Ovary (tissue), 3 donors: ENCODE results near the gene SPINT2.

Experiments used
- POLR2A ChIP-seq: fragments of 450-650 bp; IDR thresholded peaks from one replicate; pipeline ENCODE4 v1.6.1; 2017; ENCODE audit warnings: antibody characterized with exemption, mild to moderate bottlenecking, moderate library complexity
- TF ChIP-seq, protein P1 (sequence below), 3 donors: fragments of 450-650 bp in 2 of 3; fragments of 200-600 bp in 1 of 3; IDR thresholded peaks; one replicate each; pipeline versions ENCODE4 v1.5.1 to v1.8.0; 2016 to 2022; ENCODE audit warnings: antibody characterized with exemption in 3 of 3, mild to moderate bottlenecking in 1 of 3
- donor health status: DM: no; HTN: no; CAD: no.

DNA sequence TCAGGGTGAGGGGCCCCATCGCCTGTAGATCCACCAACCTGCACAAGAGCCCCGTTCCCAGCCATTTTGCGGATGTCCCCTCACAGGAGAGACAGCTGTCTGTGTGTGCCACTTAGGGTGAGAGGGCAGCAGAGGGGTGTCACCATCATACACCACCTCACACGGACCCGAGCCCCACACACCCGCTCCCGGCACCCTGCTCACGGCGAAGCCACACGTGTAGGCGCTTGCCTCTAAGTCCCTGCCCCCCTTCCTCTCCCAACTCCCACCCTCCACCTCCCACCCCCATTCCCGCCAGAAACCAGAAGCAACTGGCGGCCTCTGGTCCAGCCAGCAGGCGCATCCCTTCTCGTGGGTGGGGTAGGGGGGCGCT is 36.4 kb upstream of the SPINT2 start:
- TF ChIP-seq, protein P1, sequence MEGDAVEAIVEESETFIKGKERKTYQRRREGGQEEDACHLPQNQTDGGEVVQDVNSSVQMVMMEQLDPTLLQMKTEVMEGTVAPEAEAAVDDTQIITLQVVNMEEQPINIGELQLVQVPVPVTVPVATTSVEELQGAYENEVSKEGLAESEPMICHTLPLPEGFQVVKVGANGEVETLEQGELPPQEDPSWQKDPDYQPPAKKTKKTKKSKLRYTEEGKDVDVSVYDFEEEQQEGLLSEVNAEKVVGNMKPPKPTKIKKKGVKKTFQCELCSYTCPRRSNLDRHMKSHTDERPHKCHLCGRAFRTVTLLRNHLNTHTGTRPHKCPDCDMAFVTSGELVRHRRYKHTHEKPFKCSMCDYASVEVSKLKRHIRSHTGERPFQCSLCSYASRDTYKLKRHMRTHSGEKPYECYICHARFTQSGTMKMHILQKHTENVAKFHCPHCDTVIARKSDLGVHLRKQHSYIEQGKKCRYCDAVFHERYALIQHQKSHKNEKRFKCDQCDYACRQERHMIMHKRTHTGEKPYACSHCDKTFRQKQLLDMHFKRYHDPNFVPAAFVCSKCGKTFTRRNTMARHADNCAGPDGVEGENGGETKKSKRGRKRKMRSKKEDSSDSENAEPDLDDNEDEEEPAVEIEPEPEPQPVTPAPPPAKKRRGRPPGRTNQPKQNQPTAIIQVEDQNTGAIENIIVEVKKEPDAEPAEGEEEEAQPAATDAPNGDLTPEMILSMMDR (IDR thresholded peaks at IDR 0.05), result no peak
- no peak for TF ChIP-seq POLR2A
